SK-MEL-5 (cell line): ENCODE measurements around the gene PELI1. TPM values are rescaled to one million over a fixed set of nuclear protein-coding genes. Genes with fewer than 3 reads are reported as not detected.

ENCODE experiments used
- DNase-seq: peaks from one replicate; pipeline ENCODE4 v3.0.0-alpha.2; 2016; ENCODE audit warnings: low read depth, low spot score
- in situ Hi-C: cut with HindIII; loops from 2 replicates; pipeline ENCODE4 v1.10.0; 2016; ENCODE audit warnings: low sequenced_read_pairs, high pct_unique_total_duplicates, low pct_unique_long_range_greater_than_20kb
- polyA plus RNA-seq, 2 experiments: library from polyadenylated mRNA; depleted of rRNA; stranded (reverse); fragments of >200 nt; gene quantifications; 2 replicates each; pipeline ENCODE4 v1.2.3, GENCODE V29; 2015
- total RNA-seq: library from RNA; depleted of rRNA; stranded (reverse); fragments of >200 nt; shearing (Covaris generic); gene quantifications from 2 replicates; pipeline ENCODE4 v1.2.3, GENCODE V29; 2014; rRNA removed

Gene PELI1, protein sequence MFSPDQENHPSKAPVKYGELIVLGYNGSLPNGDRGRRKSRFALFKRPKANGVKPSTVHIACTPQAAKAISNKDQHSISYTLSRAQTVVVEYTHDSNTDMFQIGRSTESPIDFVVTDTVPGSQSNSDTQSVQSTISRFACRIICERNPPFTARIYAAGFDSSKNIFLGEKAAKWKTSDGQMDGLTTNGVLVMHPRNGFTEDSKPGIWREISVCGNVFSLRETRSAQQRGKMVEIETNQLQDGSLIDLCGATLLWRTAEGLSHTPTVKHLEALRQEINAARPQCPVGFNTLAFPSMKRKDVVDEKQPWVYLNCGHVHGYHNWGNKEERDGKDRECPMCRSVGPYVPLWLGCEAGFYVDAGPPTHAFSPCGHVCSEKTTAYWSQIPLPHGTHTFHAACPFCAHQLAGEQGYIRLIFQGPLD
- total RNA-seq, result 8.9 and 9.4 TPM in 2 replicates
- 13.5 and 14.7 TPM in 2 replicates for polyA plus RNA-seq (2015; cell fraction: cytosol; rRNA removed)
- polyA plus RNA-seq (2015; cell fraction: nucleus; rRNA removed), result 12.1 and 15.2 TPM in 2 replicates

DNA sequence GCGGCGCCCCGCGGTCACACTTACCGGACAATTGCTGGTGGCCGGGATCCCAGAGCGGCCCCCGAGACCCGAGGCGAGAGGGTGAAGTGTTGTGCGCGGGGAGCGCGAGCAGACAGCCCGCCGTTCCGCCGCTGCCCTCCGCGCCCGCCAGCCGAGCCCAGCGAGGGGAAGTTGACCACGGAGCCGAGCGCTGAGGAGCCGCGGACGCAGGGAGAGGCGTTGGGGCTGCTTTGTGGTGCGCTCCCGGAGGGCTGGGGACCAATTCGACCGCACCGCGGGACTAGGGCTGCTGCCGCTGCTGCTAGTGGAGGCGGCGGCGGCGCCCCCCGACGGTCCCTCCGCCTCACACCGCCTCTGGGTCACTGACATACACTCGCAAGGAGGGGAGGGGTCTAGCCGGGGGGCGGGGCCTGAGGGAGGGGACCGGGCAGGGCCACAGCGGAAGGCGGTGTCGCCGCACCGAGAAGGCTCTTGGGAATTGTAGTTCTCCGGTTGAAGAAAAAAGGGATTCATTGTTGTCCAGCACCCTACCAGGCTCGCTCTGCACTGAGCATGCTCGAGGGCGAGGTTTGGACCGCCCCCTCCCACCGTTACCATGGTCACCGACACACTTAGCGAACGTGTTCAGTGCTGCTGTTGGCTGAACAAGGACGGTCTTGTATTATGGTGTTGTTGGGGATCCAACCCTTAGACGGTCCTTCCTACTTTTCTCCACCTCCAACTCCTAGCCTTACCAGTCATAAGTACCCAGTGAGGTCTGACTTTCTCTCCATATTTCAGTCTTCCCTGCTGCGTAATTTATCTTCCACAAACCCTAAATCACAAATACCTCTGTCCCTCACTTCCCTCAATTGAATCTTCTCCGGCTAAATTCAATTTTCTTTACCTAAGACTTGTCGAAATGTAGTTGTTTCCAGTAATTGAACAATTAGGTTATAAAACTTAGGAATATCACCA, at the start of gene PELI1:
PELI1 (minus strand) TSS at position 364 of the 957 bp plus-strand sequence. CDS start 36,110 bp downstream, outside the sequence.
- in situ Hi-C loops, result no loop called here
- peak; percentile 100 for DNase-seq

DNA sequence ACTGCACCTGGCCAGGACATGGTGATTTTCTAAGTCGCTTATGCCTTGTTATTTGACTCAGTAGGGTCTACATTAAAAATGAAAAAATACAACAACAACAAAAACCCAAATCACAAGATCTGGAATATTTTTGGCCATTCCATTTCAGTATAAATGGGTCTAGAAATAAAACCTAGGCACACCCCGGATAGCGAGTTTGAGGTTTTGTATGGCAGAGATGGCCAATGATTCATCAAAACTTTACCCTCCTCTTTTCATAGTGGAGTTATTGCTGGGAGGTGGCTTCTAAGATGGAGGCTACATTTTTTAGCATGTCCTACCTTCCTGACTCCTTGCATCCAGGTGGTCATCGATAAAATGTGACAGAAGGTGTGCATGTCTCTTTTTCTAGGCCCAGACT, 49.3 kb upstream of the PELI1 start:
- in situ Hi-C loops, result no loop called here
- DNase-seq, result no peak

DNA sequence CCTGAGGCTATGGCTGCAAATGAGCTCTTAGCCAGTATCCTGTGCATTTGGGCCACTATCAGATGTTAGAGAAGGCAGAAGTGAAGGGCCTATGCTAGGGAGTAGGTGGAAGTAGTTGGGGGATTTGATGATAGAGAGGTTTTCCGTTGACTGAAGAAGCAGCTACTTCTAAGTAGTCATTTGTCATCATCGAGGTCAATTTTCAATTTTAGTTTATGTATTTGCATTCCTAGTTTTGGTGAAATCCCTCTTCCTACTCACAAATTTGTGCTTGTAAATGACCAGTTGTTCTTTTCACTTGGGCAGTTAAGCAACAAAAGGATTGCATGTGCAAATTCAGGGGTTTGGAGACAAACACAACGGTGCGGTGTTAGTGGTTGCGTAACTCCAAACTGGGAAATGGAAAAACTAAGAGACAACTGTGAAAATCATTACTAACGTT, 48.5 kb upstream of the PELI1 start:
- in situ Hi-C loops, result no loop called here
- DNase-seq, result no peak

DNA sequence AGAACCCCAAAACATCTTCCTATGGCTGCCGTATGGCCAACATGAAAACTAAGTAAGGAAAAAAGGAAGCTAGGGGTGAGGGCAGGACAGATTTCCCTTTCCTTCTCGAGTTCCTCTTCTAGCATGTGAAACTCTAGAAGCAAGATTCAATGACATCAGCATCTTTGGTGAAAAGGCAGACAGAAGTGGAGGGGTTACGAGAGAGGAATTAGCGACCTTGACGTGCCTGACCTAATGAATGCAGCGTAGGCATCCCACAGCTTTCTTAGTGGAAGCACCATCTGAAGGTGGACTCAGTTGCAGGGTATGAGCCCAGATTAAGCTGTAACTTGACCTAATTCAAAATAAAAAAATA, 47.9 kb upstream of the PELI1 start:
- in situ Hi-C loops, result no loop called here
- DNase-seq, result no peak

DNA sequence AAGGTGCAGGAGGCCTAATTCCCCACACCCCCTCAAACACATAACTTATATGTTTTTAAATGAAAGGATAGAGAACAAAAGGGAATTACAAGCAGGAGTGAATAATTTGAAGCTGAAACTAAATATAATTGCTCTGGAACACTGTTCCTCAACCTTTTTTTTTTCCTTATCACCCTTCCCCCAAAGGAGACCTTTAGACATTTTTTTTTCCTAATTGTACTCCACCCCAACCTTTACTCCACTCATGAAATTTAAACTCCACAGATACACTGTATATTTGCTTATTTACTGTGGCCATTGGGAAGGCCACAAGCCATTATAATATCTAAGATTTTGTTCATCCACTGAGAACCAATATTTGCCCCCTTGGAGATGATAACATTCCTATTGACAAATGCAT, 45.4 kb upstream of the PELI1 start:
- in situ Hi-C loops, result no loop called here
- no peak for DNase-seq

DNA sequence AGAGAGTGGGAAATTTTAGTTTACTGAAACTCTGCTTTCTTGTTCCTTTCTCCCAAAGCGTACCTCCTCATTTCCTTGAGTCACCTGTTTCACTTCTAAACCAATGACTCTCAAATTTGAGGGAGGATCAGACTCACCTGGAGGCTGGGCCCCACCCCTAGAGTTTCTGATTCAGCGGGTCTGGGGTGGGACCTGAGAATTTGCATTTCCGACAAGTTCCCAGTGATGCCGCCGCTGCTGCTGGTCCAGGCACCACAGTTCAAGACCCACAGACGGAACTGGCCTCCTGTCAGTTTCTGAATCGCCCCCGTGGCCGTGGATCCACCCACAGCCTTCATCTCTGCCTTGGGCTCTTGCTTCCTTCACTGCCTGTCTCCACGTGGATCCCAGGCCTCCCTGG, 44.9 kb upstream of the PELI1 start:
- DNase-seq, result no peak
- in situ Hi-C loops, result no loop called here

DNA sequence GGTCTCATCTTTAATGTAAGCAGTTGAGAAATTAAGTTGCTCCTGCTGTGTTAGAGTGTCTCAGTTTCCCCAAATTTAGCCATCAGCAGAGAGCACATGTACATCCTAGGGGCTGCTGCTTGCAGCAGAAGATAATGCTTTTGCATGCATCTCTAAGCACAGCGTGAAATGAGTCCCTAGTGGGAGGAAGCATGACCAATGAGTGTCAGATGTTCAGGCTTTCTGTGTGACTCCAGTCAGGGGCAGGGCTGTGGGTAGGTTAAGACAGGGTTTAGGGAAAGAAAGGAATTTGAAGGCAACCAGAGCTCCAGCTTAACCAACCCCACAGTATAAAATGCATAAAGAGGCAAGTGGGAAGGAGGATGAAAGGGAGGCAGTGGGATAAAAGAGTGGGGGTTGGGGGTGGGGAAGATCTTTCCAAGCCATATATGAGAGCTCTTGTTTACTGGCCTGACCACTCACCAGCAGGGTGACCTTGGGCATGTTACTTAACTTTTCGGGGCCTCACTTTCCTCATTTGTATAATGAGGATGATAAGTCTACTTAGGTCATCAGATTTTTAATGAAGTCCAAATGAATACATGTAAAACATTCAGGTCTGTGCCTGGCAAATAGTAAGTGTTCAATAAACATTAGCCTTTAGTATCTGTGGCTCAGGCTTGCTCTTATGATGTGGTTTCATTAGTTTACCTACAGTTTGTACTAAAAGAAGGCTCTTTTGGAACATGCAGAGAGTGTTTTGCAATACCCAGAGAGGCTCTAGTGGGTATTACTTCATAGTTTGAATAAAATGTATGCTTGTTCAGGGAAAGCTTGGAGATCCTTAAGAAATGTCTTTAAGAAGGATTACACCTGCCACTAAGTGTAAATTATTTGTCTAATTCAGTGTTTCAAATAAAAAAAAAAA, 42.7 kb upstream of the PELI1 start:
- no peak for DNase-seq
- in situ Hi-C loops, result no loop called here

DNA sequence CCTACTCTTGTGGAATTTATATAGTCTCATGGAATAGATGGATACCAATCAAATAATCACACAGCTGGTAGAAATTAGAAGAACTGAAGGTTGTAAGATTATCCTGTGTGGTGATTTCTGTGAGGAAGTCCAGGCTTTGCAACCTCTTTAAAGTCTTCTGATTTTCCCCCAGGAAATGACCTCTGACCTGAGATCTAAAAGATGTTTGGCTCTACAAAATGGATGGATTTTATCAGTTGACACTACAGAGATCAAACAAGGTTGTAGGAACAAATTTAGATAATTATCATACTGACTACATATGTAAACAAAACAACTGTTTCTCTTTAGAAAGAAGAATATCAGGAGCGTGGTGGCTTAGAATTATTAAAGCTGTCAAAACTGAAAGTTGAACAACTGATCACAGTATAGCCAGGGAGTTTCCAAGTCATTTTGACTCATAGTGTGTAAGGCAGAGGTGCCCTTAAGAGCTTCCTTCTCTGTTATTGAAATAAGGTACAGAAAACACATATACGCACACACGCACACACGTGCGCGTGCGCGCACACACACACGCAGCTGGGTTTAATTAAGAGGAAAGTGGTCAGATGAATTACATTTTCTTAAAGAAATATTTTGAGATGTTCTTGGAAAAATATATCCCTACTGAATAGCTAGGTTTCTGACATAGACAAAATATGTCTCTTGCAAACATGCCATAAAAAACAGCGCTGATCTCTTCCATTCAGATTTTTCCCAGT, 35.5 kb upstream of the PELI1 start:
- no peak for DNase-seq
- in situ Hi-C loops, result no loop called here

DNA sequence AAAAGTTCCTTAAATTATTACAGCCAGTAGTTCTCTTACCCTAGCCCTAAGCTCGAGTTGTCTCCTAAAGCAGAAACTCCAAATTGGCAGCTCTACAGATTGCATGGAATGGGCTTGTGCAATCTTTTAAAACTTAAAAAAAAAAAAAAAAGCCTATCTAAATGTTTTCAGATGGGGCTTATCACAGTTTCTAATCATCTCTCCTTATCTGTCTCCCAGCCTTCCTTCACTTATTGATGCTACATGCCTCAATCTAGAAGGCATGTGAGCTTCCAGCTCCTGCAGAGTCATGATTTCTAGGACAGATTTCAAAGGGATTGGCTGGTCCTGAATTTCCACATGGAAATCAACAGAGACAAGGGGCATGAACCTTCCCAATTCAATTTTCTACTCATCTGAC, 33.1 kb upstream of the PELI1 start:
- in situ Hi-C loops, result no loop called here
- DNase-seq, result no peak

DNA sequence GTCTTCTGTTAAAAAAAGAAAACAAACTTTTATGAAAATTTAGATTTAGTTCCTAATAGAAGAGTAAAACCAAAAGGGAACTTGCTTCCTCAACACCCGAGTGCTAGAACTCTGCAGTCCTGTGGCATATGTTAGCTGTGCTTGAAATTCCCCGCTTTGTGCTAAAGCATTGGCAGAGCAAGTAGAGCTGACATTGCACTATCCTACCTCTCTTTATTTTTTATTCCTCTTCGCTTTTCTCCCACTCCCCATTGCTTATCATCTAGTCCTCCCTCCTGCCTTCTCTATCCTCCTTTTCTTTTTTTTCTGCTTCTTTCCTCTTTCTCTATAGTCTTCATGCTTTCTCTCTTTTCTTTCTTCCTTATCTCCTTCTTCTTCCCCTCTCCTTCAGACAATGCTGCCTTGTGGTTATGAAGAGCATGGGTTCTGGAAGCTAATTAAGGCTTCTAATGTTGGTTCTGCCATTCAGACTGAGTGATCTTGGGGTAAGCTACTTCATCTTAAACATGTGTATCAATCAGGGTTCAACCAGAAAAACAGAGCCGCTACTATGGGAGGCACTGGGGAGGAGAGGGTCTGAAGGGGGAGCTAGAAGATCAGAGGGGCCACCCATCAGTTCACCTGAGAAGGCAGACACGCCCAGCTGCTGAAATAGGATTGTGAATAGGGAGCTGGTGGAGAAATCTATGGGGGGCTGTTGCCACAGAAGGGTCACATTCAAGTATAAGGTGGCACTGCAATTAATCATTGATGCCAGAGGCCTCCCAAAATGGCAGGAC, 31.4 kb upstream of the PELI1 start:
- in situ Hi-C loops, result no loop called here
- no peak for DNase-seq

DNA sequence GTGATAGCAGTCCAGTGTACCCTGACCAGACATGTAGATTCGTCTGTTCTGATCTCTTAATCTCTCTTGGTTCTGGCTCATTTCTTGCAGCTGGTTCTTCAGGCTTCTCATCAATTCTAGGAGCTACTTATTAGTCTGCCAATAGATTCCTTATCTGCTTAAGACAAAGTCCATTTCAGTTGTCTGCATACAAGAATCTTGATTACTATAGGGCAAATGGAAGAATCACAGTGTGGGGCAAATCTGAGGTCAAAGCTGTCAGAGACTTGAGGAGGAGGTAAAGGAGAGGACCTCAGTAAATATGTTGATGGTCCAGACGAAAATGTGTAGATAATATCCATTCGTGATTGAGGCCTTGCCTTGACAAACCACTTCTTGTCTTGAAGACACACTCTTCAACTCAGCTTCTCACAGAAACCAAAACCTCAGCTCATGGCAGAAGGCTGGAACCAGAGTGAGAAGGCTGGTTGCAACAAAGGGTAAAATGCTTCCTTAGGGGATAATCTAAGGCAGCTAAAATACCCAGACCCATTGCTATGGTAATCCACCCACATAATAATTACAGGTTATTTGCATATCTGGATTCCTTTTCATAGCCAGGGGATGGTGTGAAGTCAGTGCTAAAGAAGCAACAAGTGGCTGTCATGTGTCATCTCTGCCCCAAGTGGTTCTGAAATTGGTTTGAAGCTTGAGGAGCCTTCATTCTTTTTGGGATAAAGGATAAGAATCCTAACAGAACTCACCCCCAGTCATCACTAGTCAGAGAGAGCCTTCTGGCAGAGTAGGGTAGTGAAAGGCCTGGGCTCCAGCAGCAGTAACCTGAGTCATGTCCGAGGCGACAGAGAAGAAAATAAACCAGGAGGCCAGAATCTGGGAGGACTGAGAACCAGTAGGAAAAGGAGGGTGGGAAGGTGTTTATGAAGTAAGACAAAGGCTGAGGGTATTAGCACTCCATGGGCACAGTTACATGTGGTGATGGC, 29.2 kb upstream of the PELI1 start:
- DNase-seq, result no peak
- in situ Hi-C loops, result no loop called here

DNA sequence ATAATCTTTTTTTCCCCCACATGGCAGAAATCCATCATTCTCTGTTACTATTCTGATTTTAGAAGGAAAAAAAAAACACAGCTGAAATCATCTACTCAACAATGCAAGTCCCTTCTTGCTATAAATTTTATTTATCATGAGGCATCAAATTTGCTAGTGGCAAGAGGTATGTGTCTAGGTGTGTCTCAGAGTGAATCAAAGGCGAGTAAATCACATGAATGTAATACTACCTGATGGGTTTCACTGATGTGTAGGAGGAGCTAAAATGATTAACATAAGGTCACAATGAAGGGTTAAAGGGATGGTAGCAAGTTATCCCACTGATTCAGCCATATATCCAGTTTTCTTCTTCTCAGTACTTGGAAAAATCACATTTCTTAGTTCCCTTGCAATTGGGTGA, 24.5 kb upstream of the PELI1 start:
- DNase-seq, result no peak
- in situ Hi-C loops, result no loop called here

DNA sequence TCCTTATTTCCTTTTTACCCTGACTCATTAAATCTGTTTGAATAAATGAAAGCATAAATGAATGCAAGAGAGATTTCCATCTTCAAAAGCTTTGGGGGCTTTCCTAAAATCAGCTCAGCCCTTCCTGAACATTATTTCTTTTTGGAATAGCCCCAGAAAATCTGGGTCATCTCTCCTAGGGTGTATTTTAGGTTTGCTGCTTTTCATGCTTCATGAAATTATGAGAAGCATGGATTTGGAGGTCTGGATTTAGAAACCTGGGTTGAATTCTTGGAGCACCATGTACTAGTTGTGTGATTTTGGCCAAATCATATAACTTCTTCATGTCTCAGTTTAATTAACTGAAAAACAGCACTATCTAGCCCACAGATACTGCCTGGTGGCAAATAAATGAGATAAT, 24.0 kb upstream of the PELI1 start:
- in situ Hi-C loops, result no loop called here
- DNase-seq, result no peak

DNA sequence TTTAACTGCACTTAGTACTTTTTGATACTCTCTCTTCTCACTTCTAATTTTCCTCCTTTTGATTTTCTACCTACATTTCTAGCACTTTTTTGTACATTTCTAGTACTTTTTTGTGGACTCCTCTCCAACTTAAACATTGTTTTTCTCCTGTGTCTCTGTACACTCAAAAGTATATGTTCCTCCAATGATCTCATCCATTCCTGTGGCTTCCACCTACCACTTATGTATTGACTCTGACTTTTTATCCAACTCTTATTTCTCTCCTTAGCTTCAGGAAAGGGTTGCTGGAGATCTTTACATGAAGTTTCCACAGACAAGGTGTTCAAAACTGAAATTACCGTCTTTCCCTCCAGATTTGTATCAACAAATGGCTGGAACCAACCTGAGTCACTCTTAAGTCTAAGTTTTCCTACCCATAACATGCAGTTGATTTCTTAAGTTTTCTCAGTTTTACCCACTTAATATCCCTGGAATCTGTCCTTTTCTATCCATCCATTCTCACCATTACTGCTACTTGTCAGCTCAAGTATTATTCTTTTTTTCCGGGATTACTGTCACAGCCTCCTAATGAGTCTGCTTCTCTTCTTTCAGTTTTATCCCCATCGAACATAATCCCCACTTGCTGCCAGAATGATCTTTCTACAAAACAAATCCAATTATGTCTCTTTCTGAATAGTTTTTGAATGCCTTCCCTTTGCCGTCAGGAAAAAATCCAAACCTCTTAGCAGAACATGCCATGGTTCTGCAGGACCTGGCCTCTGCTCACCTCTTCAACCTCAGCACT, 22.6 kb upstream of the PELI1 start:
- in situ Hi-C loops, result no loop called here
- DNase-seq, result no peak
